ENCODE results near the gene PPM1K. TPM values are rescaled to one million over a fixed set of nuclear protein-coding genes. Genes with fewer than 3 reads are reported as not detected.

Gene PPM1K
- total and polyA plus RNA-seq, 9 of the 15 experiments (the other 6 are each of a cell fraction or from before 2014, with no cell fraction given): 8.2 to 18.0 (median 10.5) TPM

DNA sequence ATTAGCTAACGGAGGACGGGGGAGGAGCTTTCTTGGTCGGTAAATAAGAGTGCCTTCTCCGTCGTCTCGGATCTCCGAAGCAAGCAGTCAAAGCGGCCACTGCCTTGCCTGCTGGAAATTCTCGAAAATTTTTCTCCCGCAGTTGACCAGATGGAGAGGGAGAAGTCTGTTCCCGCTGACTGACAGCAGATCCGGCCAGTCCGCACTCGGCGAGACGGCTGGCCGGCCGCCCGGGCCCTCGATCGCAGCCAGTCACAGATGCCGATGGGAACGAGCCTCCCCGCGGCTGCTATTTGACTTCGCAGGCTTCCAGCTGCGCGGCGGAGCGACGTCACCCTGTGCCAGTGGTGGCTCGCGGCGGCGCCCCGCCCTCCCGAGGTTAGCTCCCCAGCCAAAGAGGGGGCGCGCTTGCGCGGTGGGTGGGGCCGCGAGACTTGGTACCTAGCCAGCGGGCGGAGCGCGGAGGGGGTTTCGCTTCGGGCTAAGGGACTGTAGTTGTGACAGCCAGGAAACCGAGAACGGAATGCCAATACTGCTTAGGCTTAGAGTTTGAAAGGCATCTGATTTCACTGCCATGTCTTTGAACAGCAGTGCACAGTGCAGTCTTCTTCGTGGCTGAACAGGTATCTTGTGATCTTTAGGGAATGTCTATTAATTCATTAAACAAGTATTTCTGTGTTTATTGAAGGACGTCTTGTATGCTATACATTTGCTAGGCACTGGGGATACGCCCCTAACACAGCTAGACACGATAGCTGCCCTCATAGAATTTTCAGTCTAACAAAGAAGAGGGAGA is at the start of gene PPM1K (continued):
- TF ChIP-seq ZNF407 (IDR thresholded peaks at IDR 0.05; ENCODE audit: low read depth): no peak
- TF ChIP-seq, protein P1, sequence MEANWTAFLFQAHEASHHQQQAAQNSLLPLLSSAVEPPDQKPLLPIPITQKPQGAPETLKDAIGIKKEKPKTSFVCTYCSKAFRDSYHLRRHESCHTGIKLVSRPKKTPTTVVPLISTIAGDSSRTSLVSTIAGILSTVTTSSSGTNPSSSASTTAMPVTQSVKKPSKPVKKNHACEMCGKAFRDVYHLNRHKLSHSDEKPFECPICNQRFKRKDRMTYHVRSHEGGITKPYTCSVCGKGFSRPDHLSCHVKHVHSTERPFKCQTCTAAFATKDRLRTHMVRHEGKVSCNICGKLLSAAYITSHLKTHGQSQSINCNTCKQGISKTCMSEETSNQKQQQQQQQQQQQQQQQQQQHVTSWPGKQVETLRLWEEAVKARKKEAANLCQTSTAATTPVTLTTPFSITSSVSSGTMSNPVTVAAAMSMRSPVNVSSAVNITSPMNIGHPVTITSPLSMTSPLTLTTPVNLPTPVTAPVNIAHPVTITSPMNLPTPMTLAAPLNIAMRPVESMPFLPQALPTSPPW (CRISPR knock-in tag; IDR thresholded peaks at IDR 0.05): peak; percentile 83
- no peak for TF ChIP-seq GTF2E2 (tag; IDR thresholded peaks at IDR 0.05)
- TF ChIP-seq ZBTB11 (CRISPR knock-in tag; IDR thresholded peaks at IDR 0.05): no peak
- no peak for TF ChIP-seq SLC30A9 (CRISPR knock-in tag; IDR thresholded peaks at IDR 0.05)
- no peak for TF ChIP-seq TGIF2 (CRISPR knock-in tag; IDR thresholded peaks at IDR 0.05)
- TF ChIP-seq SMARCE1 (IDR thresholded peaks at IDR 0.05): no peak; the same call in 1 of the 2 replicates
- TF ChIP-seq, protein P2, sequence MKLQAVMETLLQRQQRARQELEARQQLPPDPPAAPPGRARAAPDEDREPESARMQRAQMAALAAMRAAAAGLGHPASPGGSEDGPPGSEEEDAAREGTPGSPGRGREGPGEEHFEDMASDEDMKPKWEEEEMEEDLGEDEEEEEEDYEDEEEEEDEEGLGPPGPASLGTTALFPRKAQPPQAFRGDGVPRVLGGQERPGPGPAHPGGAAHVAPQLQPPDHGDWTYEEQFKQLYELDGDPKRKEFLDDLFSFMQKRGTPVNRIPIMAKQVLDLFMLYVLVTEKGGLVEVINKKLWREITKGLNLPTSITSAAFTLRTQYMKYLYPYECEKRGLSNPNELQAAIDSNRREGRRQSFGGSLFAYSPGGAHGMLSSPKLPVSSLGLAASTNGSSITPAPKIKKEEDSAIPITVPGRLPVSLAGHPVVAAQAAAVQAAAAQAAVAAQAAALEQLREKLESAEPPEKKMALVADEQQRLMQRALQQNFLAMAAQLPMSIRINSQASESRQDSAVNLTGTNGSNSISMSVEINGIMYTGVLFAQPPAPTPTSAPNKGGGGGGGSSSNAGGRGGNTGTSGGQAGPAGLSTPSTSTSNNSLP (IDR thresholded peaks at IDR 0.05; ENCODE audit: borderline replicate concordance, low read depth, low read length): no peak
- no peak for TF ChIP-seq HDAC2 (IDR thresholded peaks at IDR 0.05)
- TF ChIP-seq MEIS2 (IDR thresholded peaks at IDR 0.05; ENCODE audit: partially characterized antibody): peak; percentile 35
- TF ChIP-seq HDGF (IDR thresholded peaks at IDR 0.05): no peak
- no peak for TF ChIP-seq ZNF57 (CRISPR knock-in tag; IDR thresholded peaks at IDR 0.05)
